Natural killer cell (primary cell): Measurements from ENCODE around the gene BICDL1. TPM values are rescaled to one million over a fixed set of nuclear protein-coding genes. Genes with fewer than 3 reads are reported as not detected.

Source experiments
- ATAC-seq, 3 donors: fragments of 150-1000 bp in 2 of 3; fragments of 200-7000 bp in 1 of 3; cut with Tn5 transposase; 1 replicate in 1 of 3; 2 replicates in 2 of 3; pipeline ENCODE4 v1.10.0; 2021; ENCODE audit warnings: mild to moderate bottlenecking in 2 of 3, moderate library complexity in 2 of 3
- DNase-seq, 2 donors: peaks; one replicate each; pipeline versions ENCODE4 v3.0.0 to v3.0.0-alpha.2; 2013 to 2021; ENCODE audit warnings: mixed read lengths in 1 of 2
- H3K27ac ChIP-seq: one replicate; pipeline ENCODE4 v1.5.1; 2013; ENCODE audit warnings: mild to moderate bottlenecking, low read length
- H3K27me3 ChIP-seq: one replicate; pipeline ENCODE4 v1.6.1; 2013; ENCODE audit warnings: low read length; ENCODE audit not compliant: control insufficient read depth, insufficient read depth
- H3K36me3 ChIP-seq: one replicate; pipeline ENCODE4 v1.6.1; 2013; ENCODE audit warnings: low read length; ENCODE audit not compliant: control insufficient read depth, insufficient read depth
- H3K4me1 ChIP-seq: one replicate; pipeline ENCODE4 v1.6.1; 2013; ENCODE audit warnings: low read length; ENCODE audit not compliant: control insufficient read depth, insufficient read depth
- H3K4me3 ChIP-seq: one replicate; pipeline ENCODE4 v1.5.1; 2013; ENCODE audit warnings: low read length
- H3K9me3 ChIP-seq: one replicate; pipeline ENCODE4 v1.6.1; 2013; ENCODE audit warnings: low read length; ENCODE audit not compliant: control insufficient read depth, insufficient read depth
- H3K27ac Mint-ChIP-seq, 2 donors: one replicate each; pipeline ENCODE4 v1.8.0; 2022; ENCODE audit warnings: mild to moderate bottlenecking in 2 of 2, mixed read lengths in 2 of 2, moderate library complexity in 1 of 2
- H3K27me3 Mint-ChIP-seq, 2 donors: one replicate each; pipeline ENCODE4 v1.8.0; 2022; ENCODE audit warnings: low read depth in 2 of 2, mixed read lengths in 2 of 2
- H3K36me3 Mint-ChIP-seq: one replicate; pipeline ENCODE4 v1.8.0; 2022; ENCODE audit warnings: mixed read lengths
- H3K4me1 Mint-ChIP-seq, 2 donors: one replicate each; pipeline ENCODE4 v1.8.0; 2022; ENCODE audit warnings: mixed read lengths in 2 of 2
- H3K4me3 Mint-ChIP-seq: one replicate; pipeline ENCODE4 v1.8.0; 2022; ENCODE audit warnings: mild to moderate bottlenecking, moderate library complexity, mixed read lengths
- H3K9me3 Mint-ChIP-seq, 2 donors: one replicate each; pipeline ENCODE4 v1.8.0; 2022; ENCODE audit warnings: mixed read lengths in 2 of 2
- WGBS: methylation state at CpG from one replicate; pipeline ENCODE4 v1.1.7; 2013; ENCODE audit warnings: missing lambda C conversion rate; ENCODE audit not compliant: insufficient coverage; 5-methylcytosine and 5-hydroxymethylcytosine counted together
- intact Hi-C: fragments of 100-400 bp; cut with micrococcal nuclease; formaldehyde crosslinking; loops from one replicate; pipeline ENCODE4 v1.14.2; 2022
- total RNA-seq, 4 donors: library from RNA; stranded (reverse); fragments of 120-200 nt in 1 of 4; gene quantifications; one replicate each; pipeline versions ENCODE4 v1.2.3 to v1.2.4, GENCODE V29; 2013 to 2022
- TF ChIP-seq, protein P1 (sequence below): fragments of 200-600 bp; IDR thresholded peaks from one replicate; pipeline ENCODE4 v1.8.0; 2022; ENCODE audit warnings: antibody characterized with exemption

BICDL1 gene
- total RNA-seq, 3 donors from 2014 or later (not counting 1 experiment from before 2014, with no cell fraction given) = 29.3 to 37.1 (median 34.3) TPM

DNA sequence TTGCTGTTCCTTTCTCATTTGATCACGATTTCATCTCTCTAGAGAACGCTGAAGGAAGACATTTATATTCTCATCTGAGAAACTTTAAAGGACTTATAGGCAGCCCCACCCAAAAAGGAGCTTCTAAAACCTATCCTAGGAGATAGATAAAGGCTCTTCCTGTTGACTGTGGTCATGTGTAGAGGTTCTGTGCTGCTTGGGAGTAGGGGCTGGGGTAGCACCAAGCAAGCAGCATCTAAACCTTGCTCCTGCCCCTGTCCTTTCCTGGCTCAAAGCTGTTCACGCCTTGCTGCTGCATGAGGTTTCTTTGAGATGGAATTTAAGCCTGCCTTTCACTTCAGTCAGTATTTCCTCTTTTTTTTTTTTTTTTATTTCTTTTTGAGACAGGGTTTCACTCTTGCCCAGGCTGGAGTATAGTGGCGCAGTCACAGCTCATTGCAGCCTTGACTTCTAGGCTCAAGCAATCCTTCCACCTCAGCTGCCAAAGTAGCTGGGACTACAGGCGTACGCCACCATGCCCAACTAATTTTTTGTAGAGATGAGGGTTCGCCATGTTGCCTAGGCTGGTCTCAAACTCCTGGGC, 86.1 kb downstream of the BICDL1 start:
- H3K9me3 ChIP-seq = no peaks in the 10 kb centered on the region
- Mint-ChIP-seq H3K27ac (no peak overlapping the region), H3K27me3 (no peaks in the 10 kb centered on the region), H3K4me3 (no peak overlapping the region), H3K4me1 (no peaks in the 10 kb centered on the region), H3K36me3 (no peaks in the 10 kb centered on the region), H3K9me3 (no peaks in the 10 kb centered on the region)
- H3K36me3 ChIP-seq = peaks cover 17% of the 10 kb centered on the region
- DNase-seq (peak in 1 of 2 donors; percentile 40), ATAC-seq (no peak)
- H3K27ac ChIP-seq = no peak overlapping the region
- H3K4me1 ChIP-seq = no peaks in the 10 kb centered on the region
- 82% methylated on average over 6 of the region's 7 CpGs for WGBS
- intact Hi-C loops = no loop called here
- TF ChIP-seq, protein P1, sequence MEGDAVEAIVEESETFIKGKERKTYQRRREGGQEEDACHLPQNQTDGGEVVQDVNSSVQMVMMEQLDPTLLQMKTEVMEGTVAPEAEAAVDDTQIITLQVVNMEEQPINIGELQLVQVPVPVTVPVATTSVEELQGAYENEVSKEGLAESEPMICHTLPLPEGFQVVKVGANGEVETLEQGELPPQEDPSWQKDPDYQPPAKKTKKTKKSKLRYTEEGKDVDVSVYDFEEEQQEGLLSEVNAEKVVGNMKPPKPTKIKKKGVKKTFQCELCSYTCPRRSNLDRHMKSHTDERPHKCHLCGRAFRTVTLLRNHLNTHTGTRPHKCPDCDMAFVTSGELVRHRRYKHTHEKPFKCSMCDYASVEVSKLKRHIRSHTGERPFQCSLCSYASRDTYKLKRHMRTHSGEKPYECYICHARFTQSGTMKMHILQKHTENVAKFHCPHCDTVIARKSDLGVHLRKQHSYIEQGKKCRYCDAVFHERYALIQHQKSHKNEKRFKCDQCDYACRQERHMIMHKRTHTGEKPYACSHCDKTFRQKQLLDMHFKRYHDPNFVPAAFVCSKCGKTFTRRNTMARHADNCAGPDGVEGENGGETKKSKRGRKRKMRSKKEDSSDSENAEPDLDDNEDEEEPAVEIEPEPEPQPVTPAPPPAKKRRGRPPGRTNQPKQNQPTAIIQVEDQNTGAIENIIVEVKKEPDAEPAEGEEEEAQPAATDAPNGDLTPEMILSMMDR = no peak
- H3K27me3 ChIP-seq = no peaks in the 10 kb centered on the region
- no peak overlapping the region for H3K4me3 ChIP-seq

DNA sequence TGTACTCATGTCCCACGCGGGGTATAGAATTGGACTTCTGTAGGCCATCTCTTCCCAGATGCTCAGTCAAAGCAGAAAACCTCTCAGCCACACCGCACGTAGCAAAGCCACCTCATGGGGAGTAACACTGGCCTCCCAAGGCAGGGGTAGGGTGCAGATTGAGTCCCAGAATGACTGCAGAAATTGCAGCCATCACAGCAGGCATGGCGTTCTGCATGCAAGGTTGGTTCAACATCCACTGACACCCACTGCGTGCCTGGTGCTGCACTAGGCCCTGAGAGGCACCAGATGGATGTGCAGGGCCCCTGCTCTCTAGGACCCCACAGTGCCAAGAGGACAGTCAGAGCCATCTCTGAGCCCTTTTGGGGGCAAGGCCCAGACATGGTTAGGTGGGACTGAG, 87.6 kb downstream of the BICDL1 start:
- TF ChIP-seq, protein P1 = no peak
- intact Hi-C loops = no loop called here
- Histone ChIP-seq H3K9me3 (no peaks in the 10 kb centered on the region), H3K4me1 (no peaks in the 10 kb centered on the region), H3K4me3 (no peak overlapping the region), H3K27me3 (no peaks in the 10 kb centered on the region), H3K36me3 (peaks cover 13% of the 10 kb centered on the region), H3K27ac (no peak overlapping the region)
- Mint-ChIP-seq H3K4me1 (no peaks in the 10 kb centered on the region), H3K9me3 (no peaks in the 10 kb centered on the region), H3K27me3 (no peaks in the 10 kb centered on the region), H3K36me3 (no peaks in the 10 kb centered on the region), H3K4me3 (no peak overlapping the region), H3K27ac (no peak overlapping the region)
- DNase-seq = no peak
- no peak for ATAC-seq
- WGBS = 98% methylated on average over 6 of the region's 6 CpGs

DNA sequence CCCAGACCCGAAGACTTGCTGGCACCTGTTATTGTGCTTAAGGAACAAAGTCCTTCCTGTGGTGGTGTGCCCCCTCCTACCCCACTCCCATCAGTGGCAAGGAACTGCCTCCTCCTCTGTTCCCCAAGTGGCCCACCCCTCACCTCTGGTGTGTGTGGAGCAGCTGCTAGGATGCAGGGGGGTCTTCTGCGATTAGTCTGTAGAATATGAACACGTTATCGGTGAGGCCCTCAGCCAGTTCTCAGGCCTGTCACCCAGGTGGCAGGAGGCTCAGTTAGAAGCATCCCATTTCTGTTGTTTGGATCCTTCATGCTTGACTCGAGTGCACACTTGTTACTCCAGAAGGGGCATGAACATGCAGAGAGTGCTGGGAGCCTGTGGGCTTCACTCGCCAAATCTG, 88.2 kb downstream of the BICDL1 start:
- intact Hi-C loops = no loop called here
- Histone ChIP-seq H3K4me1 (no peaks in the 10 kb centered on the region), H3K27me3 (no peaks in the 10 kb centered on the region), H3K27ac (no peak overlapping the region), H3K4me3 (no peak overlapping the region), H3K9me3 (no peaks in the 10 kb centered on the region), H3K36me3 (peaks cover 10% of the 10 kb centered on the region)
- ATAC-seq (no peak), DNase-seq (no peak)
- 93% methylated on average over 6 of the region's 6 CpGs for WGBS
- Mint-ChIP-seq H3K27ac (no peak overlapping the region), H3K4me1 (no peaks in the 10 kb centered on the region), H3K36me3 (no peaks in the 10 kb centered on the region), H3K27me3 (no peaks in the 10 kb centered on the region), H3K4me3 (no peak overlapping the region), H3K9me3 (no peaks in the 10 kb centered on the region)
- TF ChIP-seq, protein P1 = no peak

DNA sequence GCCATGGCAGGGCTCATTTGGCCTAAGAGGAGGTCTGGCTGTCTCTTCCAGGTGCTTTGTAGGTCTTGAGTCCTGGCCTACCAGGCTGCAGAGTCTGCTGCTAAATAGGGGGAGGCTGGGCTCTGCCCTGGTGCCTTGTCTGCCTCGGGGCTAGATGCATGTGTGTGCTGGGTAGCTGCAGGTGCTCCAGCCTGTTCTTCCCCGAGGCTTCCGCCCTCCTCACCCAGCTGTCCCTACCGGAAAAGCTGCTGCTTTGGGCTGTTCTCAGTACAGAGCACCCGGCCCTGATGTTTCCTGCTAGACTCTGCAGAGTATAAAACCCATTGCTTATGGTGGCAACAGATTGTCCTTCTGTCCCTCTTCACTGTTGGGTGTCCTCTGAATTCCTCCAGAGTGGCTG, 89.8 kb downstream of the BICDL1 start:
- Histone ChIP-seq H3K36me3 (peaks cover 2% of the 10 kb centered on the region), H3K27ac (no peak overlapping the region), H3K4me1 (no peaks in the 10 kb centered on the region), H3K27me3 (no peaks in the 10 kb centered on the region), H3K9me3 (no peaks in the 10 kb centered on the region), H3K4me3 (no peak overlapping the region)
- H3K27me3 Mint-ChIP-seq = no peaks in the 10 kb centered on the region
- TF ChIP-seq, protein P1 = no peak
- H3K9me3 Mint-ChIP-seq = no peaks in the 10 kb centered on the region
- H3K27ac Mint-ChIP-seq = no peak overlapping the region
- H3K4me3 Mint-ChIP-seq = no peak overlapping the region
- intact Hi-C loops = no loop called here
- DNase-seq (peak in 1 of 2 donors; percentile 51), ATAC-seq (no peak)
- 85% methylated on average over 5 of the region's 5 CpGs for WGBS
- no peaks in the 10 kb centered on the region for H3K36me3 Mint-ChIP-seq
- H3K4me1 Mint-ChIP-seq = no peaks in the 10 kb centered on the region
